Measurements from ENCODE around the gene OR6P1.

GRCh38 chr1:158547533-158547932 is 22.8 kb downstream of the OR6P1 start:
- TF ChIP-seq CTCF (IDR thresholded peaks at IDR 0.05) (no peak), POLR2A (IDR thresholded peaks at IDR 0.05) (no peak)
